IPS-18a (cell line): ENCODE results near the gene RIPOR1.

ENCODE experiments used
- H3K27ac ChIP-seq: one replicate; pipeline ENCODE4 v1.5.1; 2013; ENCODE audit warnings: low read length
- H3K27me3 ChIP-seq: one replicate; pipeline ENCODE4 v1.6.1; 2013; ENCODE audit warnings: mild to moderate bottlenecking, low read length; ENCODE audit not compliant: control insufficient read depth, insufficient read depth
- H3K36me3 ChIP-seq: one replicate; pipeline ENCODE4 v1.6.1; 2013; ENCODE audit warnings: low read depth, low read length; ENCODE audit not compliant: control insufficient read depth
- H3K4me1 ChIP-seq: one replicate; pipeline ENCODE4 v1.6.1; 2013; ENCODE audit warnings: low read depth, low read length; ENCODE audit not compliant: control insufficient read depth
- H3K4me3 ChIP-seq: one replicate; pipeline ENCODE4 v1.5.1; 2013; ENCODE audit warnings: low read length
- H3K9ac ChIP-seq: one replicate; pipeline ENCODE4 v1.6.1; 2013; ENCODE audit warnings: mild to moderate bottlenecking, low read length, moderate library complexity
- H3K9me3 ChIP-seq: one replicate; pipeline ENCODE4 v1.6.1; 2013; ENCODE audit warnings: low read depth, low read length; ENCODE audit not compliant: control insufficient read depth

RIPOR1 gene

DNA sequence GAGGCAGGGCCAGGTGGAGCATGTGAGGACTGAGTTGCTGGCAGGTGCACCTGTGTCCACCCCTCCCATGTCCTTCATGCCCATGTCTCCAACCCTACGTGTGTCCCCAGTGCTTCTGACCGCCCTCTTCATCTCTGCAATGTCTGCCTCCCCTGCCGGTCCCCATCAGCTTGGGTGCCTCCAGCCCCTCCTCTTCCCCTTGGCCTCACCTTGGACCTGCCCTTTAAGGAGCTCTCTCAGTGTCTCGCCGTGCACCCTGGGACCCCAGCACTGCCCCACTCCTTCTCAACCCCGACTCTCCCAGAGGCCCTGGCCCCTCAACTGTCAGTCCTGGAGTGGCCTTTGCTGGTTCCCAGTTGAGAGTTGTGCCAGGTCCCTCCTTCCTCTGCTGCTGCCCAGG, 15.0 kb downstream of the RIPOR1 start:
- H3K4me1 ChIP-seq: peaks cover 3% of the 10 kb centered on the region

DNA sequence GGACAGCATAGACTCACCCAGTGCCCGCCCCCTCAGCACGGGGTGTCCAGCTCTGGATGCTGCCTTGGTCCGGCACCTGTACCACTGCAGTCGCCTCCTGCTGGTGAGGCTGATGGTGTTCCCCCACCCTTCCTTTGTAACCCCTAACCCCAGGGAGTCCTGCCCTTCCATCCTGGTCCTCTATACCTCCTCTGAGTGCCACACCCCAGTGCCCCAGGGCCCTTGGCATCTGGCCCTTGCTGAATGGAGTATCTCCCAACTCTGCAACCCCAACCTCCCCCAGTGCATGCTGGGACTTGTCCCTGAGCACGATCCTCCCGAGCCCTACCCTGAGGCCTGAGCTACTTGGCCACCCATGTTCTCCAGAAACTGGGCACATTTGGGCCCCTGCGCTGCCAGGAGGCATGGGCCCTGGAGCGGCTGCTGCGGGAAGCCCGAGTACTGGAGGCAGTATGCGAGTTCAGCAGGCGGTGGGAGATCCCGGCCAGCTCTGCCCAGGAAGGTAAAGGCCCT, 15.8 kb downstream of the RIPOR1 start:
- Histone ChIP-seq H3K9me3 (no peaks in the 10 kb centered on the region), H3K4me3 (no peak overlapping the region), H3K4me1 (no peaks in the 10 kb centered on the region), H3K9ac (no peak overlapping the region), H3K27ac (no peak overlapping the region), H3K27me3 (peaks cover 23% of the 10 kb centered on the region), H3K36me3 (peaks cover 4% of the 10 kb centered on the region)

More for the DNA sequence above, 15.0 kb downstream of the RIPOR1 start:
- Histone ChIP-seq H3K4me3 (no peak overlapping the region), H3K9ac (no peak overlapping the region), H3K27me3 (peaks cover 31% of the 10 kb centered on the region), H3K9me3 (no peaks in the 10 kb centered on the region), H3K27ac (no peak overlapping the region), H3K36me3 (no peaks in the 10 kb centered on the region)

DNA sequence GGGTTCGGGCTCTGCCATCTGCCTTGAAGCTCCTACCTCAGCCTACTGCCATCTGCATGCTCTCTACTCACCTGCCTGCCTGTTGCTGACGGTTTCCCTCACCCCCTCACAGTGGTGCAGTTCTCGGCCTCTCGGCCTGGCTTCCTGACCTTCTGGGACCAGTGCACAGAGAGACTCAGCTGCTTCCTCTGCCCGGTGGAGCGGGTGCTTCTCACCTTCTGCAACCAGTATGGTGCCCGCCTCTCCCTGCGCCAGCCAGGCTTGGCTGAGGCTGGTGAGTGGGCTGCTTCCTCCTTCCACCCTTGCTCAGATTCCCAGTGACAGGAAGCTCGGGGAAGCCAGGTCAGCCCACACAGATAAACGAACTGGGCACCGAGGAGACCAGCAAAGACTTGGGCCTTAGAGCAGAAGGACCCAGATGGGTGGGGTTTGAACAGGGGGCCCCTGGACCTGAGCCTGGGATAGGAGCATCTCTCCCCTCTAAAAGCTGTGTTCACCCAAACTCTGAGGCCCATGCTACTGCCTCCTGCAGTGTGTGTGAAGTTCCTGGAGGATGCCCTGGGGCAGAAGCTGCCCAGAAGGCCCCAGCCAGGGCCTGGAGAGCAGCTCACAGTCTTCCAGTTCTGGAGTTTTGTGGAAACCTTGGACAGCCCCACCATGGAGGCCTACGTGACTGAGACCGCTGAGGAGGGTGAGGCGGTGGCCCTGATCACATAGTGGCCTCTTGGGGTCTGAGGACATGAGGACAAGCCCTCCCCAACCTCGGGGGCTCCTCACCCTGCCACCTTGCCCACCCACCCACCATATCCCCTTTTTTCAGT, 16.4 kb downstream of the RIPOR1 start:
- no peak overlapping the region for H3K4me3 ChIP-seq
- H3K27ac ChIP-seq: no peak overlapping the region
- H3K36me3 ChIP-seq: peaks cover 4% of the 10 kb centered on the region
- H3K27me3 ChIP-seq: peaks cover 16% of the 10 kb centered on the region
- no peak overlapping the region for H3K9ac ChIP-seq
- no peaks in the 10 kb centered on the region for H3K9me3 ChIP-seq
- no peaks in the 10 kb centered on the region for H3K4me1 ChIP-seq

DNA sequence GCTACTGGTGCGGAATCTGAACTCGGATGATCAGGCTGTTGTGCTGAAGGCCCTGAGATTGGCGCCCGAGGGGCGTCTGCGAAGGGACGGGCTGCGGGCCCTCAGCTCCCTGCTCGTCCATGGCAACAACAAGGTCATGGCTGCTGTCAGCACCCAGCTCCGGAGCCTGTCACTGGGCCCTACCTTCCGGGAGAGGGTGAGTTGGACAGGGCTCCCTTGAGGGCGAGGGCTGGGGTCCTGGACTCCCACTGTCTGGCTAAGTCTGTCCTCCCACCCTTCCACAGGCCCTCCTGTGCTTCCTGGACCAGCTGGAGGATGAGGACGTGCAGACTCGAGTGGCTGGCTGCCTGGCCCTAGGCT, 17.0 kb downstream of the RIPOR1 start:
- Histone ChIP-seq H3K27me3 (peaks cover 10% of the 10 kb centered on the region), H3K36me3 (peaks cover 4% of the 10 kb centered on the region), H3K27ac (no peak overlapping the region), H3K9me3 (no peaks in the 10 kb centered on the region), H3K4me1 (no peaks in the 10 kb centered on the region), H3K9ac (no peak overlapping the region), H3K4me3 (no peak overlapping the region)

DNA sequence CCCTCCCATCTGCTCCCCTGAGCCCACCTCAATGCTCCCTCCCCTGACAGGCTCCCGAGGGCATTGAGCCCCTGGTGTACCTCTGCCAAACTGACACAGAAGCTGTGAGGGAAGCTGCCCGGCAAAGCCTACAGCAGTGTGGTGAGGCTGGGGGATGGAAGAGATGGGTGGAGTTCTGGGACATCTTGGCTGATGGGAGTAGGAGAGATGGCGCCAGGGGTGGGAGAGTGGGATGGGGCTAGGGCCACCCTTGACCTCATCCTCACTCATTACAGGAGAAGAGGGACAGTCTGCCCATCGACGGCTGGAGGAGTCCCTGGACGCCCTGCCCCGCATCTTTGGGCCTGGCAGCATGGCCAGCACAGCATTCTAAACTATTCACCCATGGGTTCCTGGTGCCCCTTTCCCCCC, 17.5 kb downstream of the RIPOR1 start:
- peaks cover 6% of the 10 kb centered on the region for H3K27me3 ChIP-seq
- peaks cover 4% of the 10 kb centered on the region for H3K36me3 ChIP-seq
- no peaks in the 10 kb centered on the region for H3K9me3 ChIP-seq
- no peak overlapping the region for H3K4me3 ChIP-seq
- no peak overlapping the region for H3K27ac ChIP-seq
- no peak overlapping the region for H3K9ac ChIP-seq
- H3K4me1 ChIP-seq: no peaks in the 10 kb centered on the region

DNA sequence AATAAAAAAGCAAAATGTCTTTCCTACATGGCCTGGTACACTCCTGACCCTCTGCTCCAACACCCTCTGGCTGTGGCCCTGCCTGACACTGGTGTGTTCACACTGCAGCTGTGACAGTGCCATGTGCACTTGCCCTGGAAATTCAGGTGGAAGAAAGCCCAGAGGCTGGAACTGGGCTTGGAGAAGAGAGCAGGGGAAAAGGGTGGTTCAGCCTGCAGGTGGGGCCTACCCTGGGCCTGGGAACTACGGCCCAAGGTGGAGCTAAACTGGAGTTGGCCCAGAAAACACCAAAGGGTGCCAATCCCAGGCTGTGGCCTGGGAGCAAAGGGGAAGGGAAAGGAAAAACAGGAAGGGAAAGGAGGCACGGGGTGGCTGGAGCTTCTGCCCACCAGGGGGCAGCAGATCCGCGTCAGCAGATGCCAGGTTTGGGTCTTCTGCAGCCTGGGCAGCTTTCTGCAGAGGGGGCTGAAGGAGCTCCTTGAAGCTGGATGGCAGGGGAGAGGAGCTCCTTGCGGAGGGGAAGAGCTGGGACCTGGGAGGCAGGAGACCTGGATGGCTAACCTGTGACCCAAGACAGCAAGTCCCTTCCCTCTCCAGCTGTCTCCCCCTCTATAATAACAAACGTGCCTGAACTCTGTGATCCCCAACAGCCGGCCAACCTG, 18.3 kb downstream of the RIPOR1 start:
- H3K9me3 ChIP-seq: no peaks in the 10 kb centered on the region
- peaks cover 4% of the 10 kb centered on the region for H3K36me3 ChIP-seq
- H3K4me3 ChIP-seq: no peak overlapping the region
- H3K27ac ChIP-seq: no peak overlapping the region
- no peak overlapping the region for H3K9ac ChIP-seq
- H3K4me1 ChIP-seq: no peaks in the 10 kb centered on the region
- H3K27me3 ChIP-seq: no peaks in the 10 kb centered on the region

DNA sequence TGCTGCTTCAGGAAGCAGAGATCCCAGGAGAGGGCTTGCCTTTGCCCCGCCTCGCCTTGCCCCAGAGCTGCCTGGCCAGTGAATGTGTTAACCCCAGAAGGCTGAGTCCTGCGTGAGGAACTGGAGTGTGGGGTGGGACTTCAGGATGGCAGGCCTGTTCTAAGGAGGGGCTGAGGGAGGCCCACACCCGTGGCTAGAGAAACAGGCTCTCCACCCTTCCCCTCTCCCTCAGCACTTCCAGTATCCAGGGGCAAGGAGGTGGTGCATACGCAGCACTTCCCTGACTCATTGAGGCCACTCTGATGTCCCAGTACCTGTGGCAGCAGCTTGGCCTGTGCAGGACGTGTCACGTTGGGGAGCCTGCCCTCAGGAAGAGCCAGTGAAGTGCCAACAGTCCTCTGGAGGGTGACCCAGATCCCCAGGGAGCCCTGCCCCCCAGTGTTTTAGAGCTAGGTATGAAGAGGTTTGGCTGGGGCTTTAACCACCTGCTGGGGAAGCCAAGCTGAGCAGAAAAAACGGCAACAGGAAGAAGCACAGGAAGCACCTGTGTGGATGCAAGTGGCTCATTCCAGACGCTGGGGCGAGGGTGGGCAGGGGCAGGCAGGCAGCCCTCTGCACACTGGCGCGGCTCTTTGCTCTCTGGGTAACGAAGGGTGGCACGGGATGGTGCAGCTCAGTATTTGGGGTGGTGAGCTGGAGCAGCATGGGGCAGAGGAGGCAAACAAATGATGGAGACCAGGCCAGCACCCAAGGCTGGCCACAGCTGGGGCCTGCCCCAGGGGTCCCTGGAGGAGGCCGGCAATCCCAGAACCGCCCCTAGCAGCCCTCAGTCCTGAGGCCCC, 19.0 kb downstream of the RIPOR1 start:
- H3K9me3 ChIP-seq: no peaks in the 10 kb centered on the region
- H3K9ac ChIP-seq: no peak overlapping the region
- H3K4me3 ChIP-seq: no peak overlapping the region
- H3K36me3 ChIP-seq: peaks cover 4% of the 10 kb centered on the region
- H3K27me3 ChIP-seq: no peaks in the 10 kb centered on the region
- H3K4me1 ChIP-seq: no peaks in the 10 kb centered on the region
- H3K27ac ChIP-seq: no peak overlapping the region

DNA sequence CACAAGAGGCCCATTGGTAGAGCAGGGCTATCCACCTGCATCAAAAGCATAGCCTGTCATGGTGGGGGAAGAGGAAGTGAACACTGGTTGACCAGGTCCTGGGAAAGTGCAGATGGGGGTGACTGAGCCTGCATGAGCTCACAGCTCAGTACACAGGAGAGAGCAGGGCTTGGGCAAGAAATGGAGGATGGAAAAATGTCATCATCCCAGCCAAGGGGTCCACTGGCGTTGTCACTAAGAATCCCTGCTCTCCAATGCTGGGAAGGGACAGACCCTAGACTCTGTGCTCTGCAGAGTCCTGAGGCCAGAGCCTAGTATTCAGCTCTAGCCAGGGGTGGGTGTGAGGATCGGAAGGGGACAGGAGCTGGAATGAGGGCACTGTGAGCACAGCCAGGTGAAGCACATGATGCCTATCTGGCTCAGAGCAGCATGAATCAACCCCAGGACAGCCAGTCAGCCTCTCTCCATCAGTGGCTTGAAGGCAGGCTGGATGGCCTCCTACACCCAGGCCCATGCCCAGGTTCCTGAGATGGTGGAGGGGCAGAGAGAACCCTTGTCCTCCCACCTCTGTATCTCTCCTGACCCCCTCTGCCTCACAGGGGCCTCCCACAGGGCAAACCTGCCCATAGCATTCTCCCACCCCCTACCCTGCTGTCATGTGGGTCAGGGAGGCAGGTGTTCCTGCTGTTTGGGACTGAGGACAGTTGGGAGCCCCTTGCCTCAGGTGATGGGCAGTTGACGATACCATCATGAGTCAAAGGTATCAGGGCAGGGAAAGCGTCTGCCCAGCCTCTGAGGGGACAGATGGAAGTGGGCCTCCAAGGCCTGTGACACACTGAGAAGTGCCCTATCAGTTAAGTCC, 19.9 kb downstream of the RIPOR1 start:
- Histone ChIP-seq H3K9me3 (no peaks in the 10 kb centered on the region), H3K36me3 (peaks cover 4% of the 10 kb centered on the region), H3K27ac (no peak overlapping the region), H3K4me3 (no peak overlapping the region), H3K9ac (no peak overlapping the region), H3K27me3 (no peaks in the 10 kb centered on the region), H3K4me1 (no peaks in the 10 kb centered on the region)

DNA sequence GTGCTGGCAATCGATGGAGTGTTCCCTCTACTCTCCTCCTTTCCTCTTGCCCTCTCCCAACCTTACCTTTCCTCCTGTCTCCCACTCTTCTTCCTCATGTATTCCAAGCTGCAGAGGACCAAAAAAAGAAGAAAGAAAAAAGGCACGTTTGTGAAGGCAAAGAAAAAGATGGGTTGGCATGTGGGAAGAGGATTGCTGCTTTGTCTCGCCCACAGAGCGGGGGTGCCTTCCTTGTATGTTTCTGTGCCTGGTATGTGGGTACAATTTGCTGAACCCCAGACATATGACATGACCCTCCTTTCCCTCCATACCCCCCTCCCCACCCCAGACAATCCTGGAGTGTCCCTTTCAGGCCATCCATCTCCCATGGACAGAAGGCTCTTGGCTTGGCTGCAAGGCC, 20.6 kb downstream of the RIPOR1 start:
- Histone ChIP-seq H3K27ac (no peak overlapping the region), H3K4me3 (no peak overlapping the region), H3K36me3 (peaks cover 4% of the 10 kb centered on the region), H3K27me3 (no peaks in the 10 kb centered on the region), H3K4me1 (no peaks in the 10 kb centered on the region), H3K9me3 (no peaks in the 10 kb centered on the region), H3K9ac (no peak overlapping the region)

DNA sequence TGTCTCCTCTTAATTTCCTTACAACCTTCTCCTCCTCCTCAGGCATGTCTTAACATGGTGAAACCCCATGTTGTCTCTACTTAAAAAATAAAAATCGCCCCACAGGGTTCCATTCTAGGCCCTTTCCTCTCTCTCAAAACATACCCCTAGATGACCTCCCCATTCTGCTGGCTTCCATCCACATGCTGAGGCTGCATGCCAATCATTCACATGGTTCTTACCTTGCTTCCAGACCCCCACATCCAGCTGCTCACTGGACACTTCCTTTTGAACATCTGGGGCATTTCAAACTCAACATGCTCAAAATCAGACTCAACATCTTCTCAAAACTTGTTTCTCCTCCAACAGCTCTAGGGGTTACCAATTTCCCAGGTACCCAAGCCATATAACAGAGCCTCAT, 21.3 kb downstream of the RIPOR1 start:
- Histone ChIP-seq H3K27ac (no peak overlapping the region), H3K4me3 (no peak overlapping the region), H3K4me1 (no peaks in the 10 kb centered on the region)

DNA sequence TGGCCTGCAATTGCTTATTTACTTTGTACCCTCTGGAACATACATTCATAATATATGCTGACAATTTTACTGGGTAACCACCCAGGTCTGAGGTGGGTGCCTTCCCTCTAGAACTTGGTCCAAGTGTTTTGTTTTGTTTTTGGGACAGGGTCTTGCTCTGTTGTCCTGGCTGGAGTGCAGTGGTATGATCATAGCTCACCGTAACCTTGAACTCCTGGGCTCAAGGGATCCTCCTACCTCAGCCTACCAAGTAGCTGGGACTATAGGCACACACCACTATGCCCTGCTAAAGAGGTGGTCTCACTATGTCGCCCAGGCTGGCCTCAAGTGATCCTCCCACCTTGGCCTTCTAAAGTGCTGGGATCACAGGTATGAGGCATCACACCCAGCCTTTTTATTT, 22.5 kb downstream of the RIPOR1 start:
- Histone ChIP-seq H3K36me3 (peaks cover 4% of the 10 kb centered on the region), H3K4me1 (no peaks in the 10 kb centered on the region), H3K9ac (no peak overlapping the region), H3K27ac (no peak overlapping the region), H3K9me3 (no peaks in the 10 kb centered on the region), H3K27me3 (no peaks in the 10 kb centered on the region), H3K4me3 (no peak overlapping the region)

More for the DNA sequence above, 21.3 kb downstream of the RIPOR1 start:
- H3K27me3 ChIP-seq: no peaks in the 10 kb centered on the region
- no peak overlapping the region for H3K9ac ChIP-seq
- H3K36me3 ChIP-seq: peaks cover 4% of the 10 kb centered on the region
- H3K9me3 ChIP-seq: no peaks in the 10 kb centered on the region
